HepG2 (cell line): ENCODE measurements around the gene PTH2. TPM values are rescaled to one million over a fixed set of nuclear protein-coding genes. Genes with fewer than 3 reads are reported as not detected.

Experiments used
- ATAC-seq: fragments of 200-7000 bp; cut with Tn5 transposase; 3 replicates; pipeline ENCODE4 v1.9.1; 2020; ENCODE audit warnings: mild to moderate bottlenecking, moderate library complexity
- BruUV-seq: library from RNA; stranded (reverse); fragments of 400-500 nt; replicated peaks from 2 replicates; lab custom pipeline; 2021; lab: Mats Ljungman, UMichigan
- CTCF ChIA-PET: fragments of 300-600 bp; formaldehyde crosslinking; extraction: SDS; loops from one replicate; lab custom pipeline; 2021; ENCODE audit warnings: low total read pairs, inconsistent platforms, low intra/inter-chr PET ratio; lab: Yijun Ruan, JAX
- POLR2A ChIA-PET: fragments of 350-600 bp; sonication (Branson Sonifier 250); formaldehyde crosslinking; loops from one replicate; lab custom pipeline; 2020; ENCODE audit warnings: antibody characterized with exemption, inconsistent platforms; lab: Yijun Ruan, JAX
- DNase-seq: peaks from one replicate; pipeline ENCODE4 v3.0.0-alpha.2; 2015; ENCODE audit warnings: low spot score
- FAIRE-seq: peaks from 3 replicates; lab custom pipeline; 2011; peaks lifted over from hg19 to GRCh38; lab: Jason Lieb, UNC
- H2AFZ ChIP-seq: one replicate; pipeline ENCODE4 v1.6.1; 2011; ENCODE audit warnings: low read length, inconsistent platforms
- H3K27ac ChIP-seq: fragments of 300-600 bp; 3 replicates; pipeline ENCODE4 v1.8.0; 2011; ENCODE audit warnings: mixed run types, mild to moderate bottlenecking, mixed read lengths, low read length, inconsistent platforms; ENCODE audit not compliant: insufficient read depth; ENCODE audit errors: extremely low read length
- H3K27me3 ChIP-seq, 2 experiments: fragments of 200-600 bp in 1 of 2; 2 replicates in 1 of 2; 3 replicates in 1 of 2; pipeline versions ENCODE4 v1.6.0 to v1.8.0; 2011; ENCODE audit warnings: low read length in 2 of 2, mild to moderate bottlenecking in 2 of 2, moderate library complexity in 2 of 2, inconsistent platforms in 1 of 2; ENCODE audit not compliant: insufficient read depth in 2 of 2, control insufficient read depth in 1 of 2
- H3K36me3 ChIP-seq, 2 experiments: fragments of 200-600 bp in 1 of 2; replicated peaks in 1 of 2; 2 replicates in 1 of 2; 3 replicates in 1 of 2; pipeline versions ENCODE4 v1.5.1 to v1.8.0; 2011; ENCODE audit warnings: low read length in 2 of 2, inconsistent platforms in 1 of 2; ENCODE audit not compliant: insufficient read depth in 2 of 2, control insufficient read depth in 1 of 2
- H3K4me1 ChIP-seq: 2 replicates; pipeline ENCODE4 v1.5.1; 2012; ENCODE audit warnings: low read length, inconsistent platforms; ENCODE audit not compliant: insufficient read depth
- H3K4me2 ChIP-seq: 2 replicates; pipeline ENCODE4 v1.6.0; 2011; ENCODE audit warnings: low read depth, low read length, inconsistent platforms
- H3K4me3 ChIP-seq, 3 experiments: fragments of 200-600 bp in 1 of 3; sonication (generic), shearing (Covaris generic) in 1 of 3; replicated peaks in 1 of 3; 2 replicates each; pipeline ENCODE4 v1.5.1; 2011 to 2016; ENCODE audit warnings: low read length in 3 of 3, inconsistent platforms in 2 of 3, low read depth in 2 of 3, mild to moderate bottlenecking in 2 of 3, control low read depth in 1 of 3, mixed read lengths in 1 of 3; ENCODE audit not compliant: insufficient read depth in 1 of 3
- H3K79me2 ChIP-seq: one replicate; pipeline ENCODE4 v1.6.1; 2011; ENCODE audit warnings: low read length, inconsistent platforms; ENCODE audit not compliant: insufficient read depth
- H3K9ac ChIP-seq: 2 replicates; pipeline ENCODE4 v1.6.0; 2011; ENCODE audit warnings: mild to moderate bottlenecking, low read depth, low read length, inconsistent platforms; ENCODE audit not compliant: insufficient read depth
- H3K9me3 ChIP-seq: 2 replicates; pipeline ENCODE4 v1.5.1; 2012; ENCODE audit warnings: mild to moderate bottlenecking, low read length
- H4K20me1 ChIP-seq: 2 replicates; pipeline ENCODE4 v1.6.0; 2011; ENCODE audit warnings: inconsistent platforms, mild to moderate bottlenecking, low read length, moderate library complexity; ENCODE audit not compliant: insufficient read depth
- ETV5 ChIP-seq: IDR thresholded peaks from 2 replicates; pipeline ENCODE4 v1.6.1; 2018; ENCODE audit warnings: missing biosample characterization, missing genetic modification reagents, inconsistent platforms, borderline replicate concordance
- MAFF ChIP-seq: IDR thresholded peaks from 2 replicates; pipeline ENCODE4 v1.6.1; 2011; ENCODE audit warnings: low read depth, low read length, improper control_type of control experiment
- NR2F6 ChIP-seq, 2 experiments: IDR thresholded peaks; 2 replicates each; pipeline ENCODE4 v1.6.1; 2016; ENCODE audit warnings: antibody characterized with exemption in 1 of 2, mild to moderate bottlenecking in 1 of 2
- RXRA ChIP-seq: sonication (generic); formaldehyde crosslinking; IDR thresholded peaks from 2 replicates; pipeline ENCODE4 v1.5.1; 2020; ENCODE audit warnings: missing genetic modification reagents
- SNRNP70 ChIP-seq: fragments of 200-400 bp; formaldehyde crosslinking; IDR thresholded peaks from 2 replicates; pipeline ENCODE4 v1.6.1; 2017; ENCODE audit warnings: mild to moderate bottlenecking, low read depth, low read length, moderate library complexity
- XBP1 ChIP-seq: sonication (generic); formaldehyde crosslinking; IDR thresholded peaks from 2 replicates; pipeline ENCODE4 v1.5.0; 2020; ENCODE audit warnings: missing genetic modification reagents
- ZBTB1 ChIP-seq: sonication (generic); formaldehyde crosslinking; IDR thresholded peaks from 2 replicates; pipeline ENCODE4 v1.4.0; 2020; ENCODE audit warnings: missing genetic modification reagents, borderline replicate concordance
- ZNF180 ChIP-seq: sonication (generic); formaldehyde crosslinking; IDR thresholded peaks from 2 replicates; pipeline ENCODE4 v1.4.0; 2020; ENCODE audit warnings: low read depth, missing genetic modification reagents, borderline replicate concordance
- WGBS: methylation state at CpG from one replicate; pipeline ENCODE4 v1.1.6; 2017; ENCODE audit warnings: low lambda C conversion rate; 5-methylcytosine and 5-hydroxymethylcytosine counted together
- in situ Hi-C: cut with HindIII; loops from 2 replicates; pipeline ENCODE4 v1.10.0; 2017; ENCODE audit warnings: low pct_unique_long_range_greater_than_20kb; ENCODE audit not compliant: extremely low pct_ligation_motif_present
- intact Hi-C: fragments of 100-400 bp; cut with micrococcal nuclease; formaldehyde crosslinking; loops from one replicate; pipeline ENCODE4 v1.10.0; 2022; ENCODE audit not compliant: unreplicated experiment
- polyA plus RNA-seq, 8 experiments: library from polyadenylated mRNA; depleted of rRNA in 3 of 8; stranded (reverse) in 7 of 8; unstranded in 1 of 8; fragments of >200 nt; fragmentation: Illumina TruSeq in 4 of 8; extraction: Trizol in 4 of 8; gene quantifications; 2 replicates each; pipeline versions ENCODE4 v1.2.1 to v1.2.3, GENCODE V29; 2011 to 2016; ENCODE audit warnings: low read depth in 4 of 8, missing spikeins in 1 of 8, mixed read lengths in 1 of 8; ENCODE audit not compliant: insufficient read depth in 1 of 8
- total RNA-seq, 5 experiments: library from RNA; depleted of rRNA; stranded (reverse); fragments of >200 nt; fragmentation: Illumina TruSeq; extraction: Trizol; gene quantifications; 2 replicates each; pipeline ENCODE4 v1.2.3, GENCODE V29; 2016; ENCODE audit warnings: low read depth in 1 of 5
- TF ChIP-seq, protein P1 (sequence below): sonication (generic); formaldehyde crosslinking; IDR thresholded peaks from 2 replicates; pipeline ENCODE4 v1.5.0; 2020; ENCODE audit warnings: mild to moderate bottlenecking, missing genetic modification reagents
- TF ChIP-seq, protein P2 (sequence below): IDR thresholded peaks from 2 replicates; pipeline ENCODE4 v1.6.1; 2016; ENCODE audit warnings: mild to moderate bottlenecking
- TF ChIP-seq, protein P3 (sequence below): sonication (generic); formaldehyde crosslinking; conservative IDR thresholded peaks from 2 replicates; pipeline ENCODE4 v1.4.0; 2020; ENCODE audit warnings: missing genetic modification reagents
- TF ChIP-seq, protein P4 (sequence below): sonication (generic); formaldehyde crosslinking; IDR thresholded peaks from 2 replicates; pipeline ENCODE4 v1.4.0; 2020; ENCODE audit warnings: missing genetic modification reagents, borderline replicate concordance

PTH2 gene
- total and polyA plus RNA-seq, 2 of the 13 experiments (the other 11 are each of a cell fraction or from before 2014, with no cell fraction given): not detected

DNA sequence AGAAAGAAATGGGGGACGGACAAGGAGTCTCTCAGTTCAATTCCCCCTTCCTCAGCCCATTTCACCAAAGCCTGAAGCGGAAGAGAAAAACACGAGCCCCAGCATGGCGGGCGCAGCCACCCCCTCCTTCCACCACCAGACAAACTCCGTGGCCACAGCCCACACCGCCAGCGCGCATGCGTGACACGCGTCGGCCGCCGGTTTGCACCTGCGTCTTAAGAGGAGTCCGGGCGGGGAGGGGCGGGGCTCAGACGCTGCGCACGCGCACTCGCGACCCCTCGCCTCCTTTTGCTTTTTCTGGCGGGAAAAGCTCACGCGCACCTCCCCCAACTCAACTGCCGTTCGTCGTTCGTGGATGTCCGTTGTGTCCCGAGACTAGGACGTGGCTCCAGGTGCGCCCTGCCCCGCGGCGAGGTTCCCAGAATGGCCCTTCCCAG is 35.3 kb downstream of the PTH2 start, which contains the start of gene KASH5:
Gene KASH5, plus strand, starts transcription at position 314 of the 437 bp plus-strand sequence. CDS start 2,635 bp downstream, outside the sequence.
- Histone ChIP-seq H3K4me3 (no peak within 1 kb of the TSS), H3K36me3 (no peaks in the 10 kb centered on the region), H3K27me3 (peaks cover 4 to 18% of the 10 kb centered on the region in 2 experiments), H4K20me1 (no peaks in the 10 kb centered on the region), H3K4me2 (no peak within 1 kb of the TSS), H3K9me3 (no peaks in the 10 kb centered on the region), H3K79me2 (no peaks in the 10 kb centered on the region), H2AFZ (no peak within 1 kb of the TSS), H3K4me1 (no peaks in the 10 kb centered on the region), H3K27ac (no peak within 1 kb of the TSS), H3K9ac (no peak within 1 kb of the TSS)
- DNase-seq (no peak), FAIRE-seq (no peak), ATAC-seq (no peak)
- POLR2A ChIA-PET: no interaction called here
- TF ChIP-seq, protein P1, sequence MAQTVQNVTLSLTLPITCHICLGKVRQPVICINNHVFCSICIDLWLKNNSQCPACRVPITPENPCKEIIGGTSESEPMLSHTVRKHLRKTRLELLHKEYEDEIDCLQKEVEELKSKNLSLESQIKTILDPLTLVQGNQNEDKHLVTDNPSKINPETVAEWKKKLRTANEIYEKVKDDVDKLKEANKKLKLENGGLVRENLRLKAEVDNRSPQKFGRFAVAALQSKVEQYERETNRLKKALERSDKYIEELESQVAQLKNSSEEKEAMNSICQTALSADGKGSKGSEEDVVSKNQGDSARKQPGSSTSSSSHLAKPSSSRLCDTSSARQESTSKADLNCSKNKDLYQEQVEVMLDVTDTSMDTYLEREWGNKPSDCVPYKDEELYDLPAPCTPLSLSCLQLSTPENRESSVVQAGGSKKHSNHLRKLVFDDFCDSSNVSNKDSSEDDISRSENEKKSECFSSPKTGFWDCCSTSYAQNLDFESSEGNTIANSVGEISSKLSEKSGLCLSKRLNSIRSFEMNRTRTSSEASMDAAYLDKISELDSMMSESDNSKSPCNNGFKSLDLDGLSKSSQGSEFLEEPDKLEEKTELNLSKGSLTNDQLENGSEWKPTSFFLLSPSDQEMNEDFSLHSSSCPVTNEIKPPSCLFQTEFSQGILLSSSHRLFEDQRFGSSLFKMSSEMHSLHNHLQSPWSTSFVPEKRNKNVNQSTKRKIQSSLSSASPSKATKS (CRISPR knock-in tag): no peak
- TF ChIP-seq ZNF180 (CRISPR knock-in tag): no peak
- TF ChIP-seq, protein P2, sequence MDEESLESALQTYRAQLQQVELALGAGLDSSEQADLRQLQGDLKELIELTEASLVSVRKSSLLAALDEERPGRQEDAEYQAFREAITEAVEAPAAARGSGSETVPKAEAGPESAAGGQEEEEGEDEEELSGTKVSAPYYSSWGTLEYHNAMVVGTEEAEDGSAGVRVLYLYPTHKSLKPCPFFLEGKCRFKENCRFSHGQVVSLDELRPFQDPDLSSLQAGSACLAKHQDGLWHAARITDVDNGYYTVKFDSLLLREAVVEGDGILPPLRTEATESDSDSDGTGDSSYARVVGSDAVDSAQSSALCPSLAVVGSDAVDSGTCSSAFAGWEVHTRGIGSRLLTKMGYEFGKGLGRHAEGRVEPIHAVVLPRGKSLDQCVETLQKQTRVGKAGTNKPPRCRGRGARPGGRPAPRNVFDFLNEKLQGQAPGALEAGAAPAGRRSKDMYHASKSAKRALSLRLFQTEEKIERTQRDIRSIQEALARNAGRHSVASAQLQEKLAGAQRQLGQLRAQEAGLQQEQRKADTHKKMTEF (CRISPR knock-in tag): no peak
- TF ChIP-seq, protein P3, sequence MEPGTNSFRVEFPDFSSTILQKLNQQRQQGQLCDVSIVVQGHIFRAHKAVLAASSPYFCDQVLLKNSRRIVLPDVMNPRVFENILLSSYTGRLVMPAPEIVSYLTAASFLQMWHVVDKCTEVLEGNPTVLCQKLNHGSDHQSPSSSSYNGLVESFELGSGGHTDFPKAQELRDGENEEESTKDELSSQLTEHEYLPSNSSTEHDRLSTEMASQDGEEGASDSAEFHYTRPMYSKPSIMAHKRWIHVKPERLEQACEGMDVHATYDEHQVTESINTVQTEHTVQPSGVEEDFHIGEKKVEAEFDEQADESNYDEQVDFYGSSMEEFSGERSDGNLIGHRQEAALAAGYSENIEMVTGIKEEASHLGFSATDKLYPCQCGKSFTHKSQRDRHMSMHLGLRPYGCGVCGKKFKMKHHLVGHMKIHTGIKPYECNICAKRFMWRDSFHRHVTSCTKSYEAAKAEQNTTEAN (CRISPR knock-in tag): no peak
- TF ChIP-seq SNRNP70: no peak
- TF ChIP-seq, protein P4, sequence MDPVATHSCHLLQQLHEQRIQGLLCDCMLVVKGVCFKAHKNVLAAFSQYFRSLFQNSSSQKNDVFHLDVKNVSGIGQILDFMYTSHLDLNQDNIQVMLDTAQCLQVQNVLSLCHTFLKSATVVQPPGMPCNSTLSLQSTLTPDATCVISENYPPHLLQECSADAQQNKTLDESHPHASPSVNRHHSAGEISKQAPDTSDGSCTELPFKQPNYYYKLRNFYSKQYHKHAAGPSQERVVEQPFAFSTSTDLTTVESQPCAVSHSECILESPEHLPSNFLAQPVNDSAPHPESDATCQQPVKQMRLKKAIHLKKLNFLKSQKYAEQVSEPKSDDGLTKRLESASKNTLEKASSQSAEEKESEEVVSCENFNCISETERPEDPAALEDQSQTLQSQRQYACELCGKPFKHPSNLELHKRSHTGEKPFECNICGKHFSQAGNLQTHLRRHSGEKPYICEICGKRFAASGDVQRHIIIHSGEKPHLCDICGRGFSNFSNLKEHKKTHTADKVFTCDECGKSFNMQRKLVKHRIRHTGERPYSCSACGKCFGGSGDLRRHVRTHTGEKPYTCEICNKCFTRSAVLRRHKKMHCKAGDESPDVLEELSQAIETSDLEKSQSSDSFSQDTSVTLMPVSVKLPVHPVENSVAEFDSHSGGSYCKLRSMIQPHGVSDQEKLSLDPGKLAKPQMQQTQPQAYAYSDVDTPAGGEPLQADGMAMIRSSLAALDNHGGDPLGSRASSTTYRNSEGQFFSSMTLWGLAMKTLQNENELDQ (CRISPR knock-in tag): no peak
- no peak for TF ChIP-seq ZBTB1
- TF ChIP-seq RXRA (CRISPR knock-in tag): no peak
- no peak for TF ChIP-seq NR2F6 (IDR thresholded peaks at IDR 0.05)
- TF ChIP-seq NR2F6 (CRISPR knock-in tag; IDR thresholded peaks at IDR 0.05): no peak
- no peak for TF ChIP-seq ETV5 (CRISPR knock-in tag)
- TF ChIP-seq MAFF: no peak
- no peak for TF ChIP-seq XBP1 (CRISPR knock-in tag)
- CTCF ChIA-PET: no interaction called here
- in situ Hi-C loops: no loop called here
- BruUV-seq: no TSS peak
- WGBS: 80% methylated on average over 40 of the region's 40 CpGs
- intact Hi-C loops: no loop called here
